H9 (cell line): ENCODE results near the gene H6PD. TPM values are rescaled to one million over a fixed set of nuclear protein-coding genes. Genes with fewer than 3 reads are reported as not detected.

Experiments used
- DNase-seq: peaks from one replicate; pipeline ENCODE4 v3.0.0-alpha.2; 2017
- H2AFZ ChIP-seq: one replicate; pipeline ENCODE4 v1.6.1; 2013; ENCODE audit warnings: mild to moderate bottlenecking, low read length, control low read depth, moderate library complexity
- H2AK5ac ChIP-seq: 2 replicates; pipeline ENCODE4 v1.6.1; 2013; ENCODE audit warnings: low read length, control low read depth, mixed read lengths; ENCODE audit not compliant: insufficient read length
- H2BK120ac ChIP-seq: one replicate; pipeline ENCODE4 v1.6.1; 2013; ENCODE audit warnings: low read depth, mild to moderate bottlenecking, low read length, control low read depth, inconsistent platforms; ENCODE audit not compliant: poor library complexity, severe bottlenecking
- H2BK12ac ChIP-seq: 2 replicates; pipeline ENCODE4 v1.6.1; 2013; ENCODE audit warnings: low read length, control low read depth, mixed read lengths, low read depth; ENCODE audit not compliant: insufficient read length
- H2BK15ac ChIP-seq: 2 replicates; pipeline ENCODE4 v1.6.1; 2013; ENCODE audit warnings: low read depth, low read length, control low read depth
- H2BK20ac ChIP-seq: one replicate; pipeline ENCODE4 v1.6.1; 2013; ENCODE audit warnings: low read depth, mild to moderate bottlenecking, low read length, control low read depth, inconsistent platforms; ENCODE audit not compliant: poor library complexity, severe bottlenecking
- H2BK5ac ChIP-seq: 2 replicates; pipeline ENCODE4 v1.6.1; 2013; ENCODE audit warnings: low read length, control low read depth, mixed read lengths; ENCODE audit not compliant: insufficient read length
- H3K14ac ChIP-seq: 2 replicates; pipeline ENCODE4 v1.6.1; 2013; ENCODE audit warnings: low read length, control low read depth; ENCODE audit not compliant: insufficient read depth
- H3K18ac ChIP-seq: 2 replicates; pipeline ENCODE4 v1.6.1; 2013; ENCODE audit warnings: low read depth, mild to moderate bottlenecking, mixed read lengths, low read length, control low read depth; ENCODE audit not compliant: insufficient read length
- H3K23ac ChIP-seq: 2 replicates; pipeline ENCODE4 v1.6.1; 2013; ENCODE audit warnings: low read length, control low read depth, mixed read lengths, low read depth; ENCODE audit not compliant: insufficient read length
- H3K23me2 ChIP-seq: 2 replicates; pipeline ENCODE4 v1.6.1; 2013; ENCODE audit warnings: low read depth, mild to moderate bottlenecking, mixed read lengths, low read length, control low read depth; ENCODE audit not compliant: insufficient read length, poor library complexity, severe bottlenecking
- H3K27ac ChIP-seq: 2 replicates; pipeline ENCODE4 v1.5.1; 2013; ENCODE audit warnings: low read length, control low read depth, mixed read lengths, low read depth; ENCODE audit not compliant: insufficient read length
- H3K27me3 ChIP-seq: 2 replicates; pipeline ENCODE4 v1.6.1; 2013; ENCODE audit warnings: low read length, control low read depth, inconsistent platforms; ENCODE audit not compliant: insufficient read depth
- H3K4ac ChIP-seq: 2 replicates; pipeline ENCODE4 v1.6.1; 2013; ENCODE audit warnings: low read depth, mild to moderate bottlenecking, control low read depth, inconsistent platforms, low read length, moderate library complexity
- H3K4me1 ChIP-seq: 2 replicates; pipeline ENCODE4 v1.6.1; 2013; ENCODE audit warnings: low read length, control low read depth, inconsistent platforms; ENCODE audit not compliant: insufficient read depth
- H3K4me2 ChIP-seq: 2 replicates; pipeline ENCODE4 v1.6.1; 2013; ENCODE audit warnings: low read length, control low read depth, mixed read lengths; ENCODE audit not compliant: insufficient read length, insufficient read depth
- H3K56ac ChIP-seq: 2 replicates; pipeline ENCODE4 v1.6.1; 2013; ENCODE audit warnings: low read depth, mild to moderate bottlenecking, mixed read lengths, low read length, control low read depth; ENCODE audit not compliant: insufficient read length
- H3K79me1 ChIP-seq: 2 replicates; pipeline ENCODE4 v1.6.1; 2013; ENCODE audit warnings: low read depth, mild to moderate bottlenecking, moderate library complexity, low read length, control low read depth, inconsistent platforms; ENCODE audit not compliant: insufficient read depth, poor library complexity, severe bottlenecking
- H3K79me2 ChIP-seq: 2 replicates; pipeline ENCODE4 v1.6.1; 2013; ENCODE audit warnings: low read length, control low read depth, inconsistent platforms; ENCODE audit not compliant: insufficient read depth
- H3K9ac ChIP-seq: 2 replicates; pipeline ENCODE4 v1.6.1; 2013; ENCODE audit warnings: low read length, control low read depth, mixed read lengths; ENCODE audit not compliant: insufficient read length; ENCODE audit errors: extremely low read depth
- H3K9me3 ChIP-seq: one replicate; pipeline ENCODE4 v1.6.1; 2013; ENCODE audit warnings: low read depth, low read length, inconsistent platforms; ENCODE audit not compliant: control insufficient read depth
- H3T11ph ChIP-seq: one replicate; pipeline ENCODE4 v1.6.1; 2013; ENCODE audit warnings: mild to moderate bottlenecking, low read length, control low read depth, inconsistent platforms
- H4K20me1 ChIP-seq: one replicate; pipeline ENCODE4 v1.6.1; 2013; ENCODE audit not compliant: control insufficient read depth, insufficient read length, insufficient read depth
- H4K5ac ChIP-seq: 2 replicates; pipeline ENCODE4 v1.6.1; 2013; ENCODE audit warnings: low read depth, mild to moderate bottlenecking, mixed read lengths, low read length, control low read depth; ENCODE audit not compliant: insufficient read length
- H4K8ac ChIP-seq: replicated peaks from 2 replicates; pipeline ENCODE4 v1.6.1; 2013; ENCODE audit warnings: low read length, control low read depth, mixed read lengths, low read depth; ENCODE audit not compliant: insufficient read length
- H4K91ac ChIP-seq: 2 replicates; pipeline ENCODE4 v1.6.1; 2013; ENCODE audit warnings: low read depth, mild to moderate bottlenecking, moderate library complexity, mixed read lengths, low read length, control low read depth; ENCODE audit not compliant: insufficient read length
- H3K27ac Mint-ChIP-seq, 3 experiments: 2 replicates in 2 of 3; 3 replicates in 1 of 3; pipeline ENCODE4 v1.8.0; 2020 to 2021; ENCODE audit warnings: mixed read lengths in 3 of 3, mild to moderate bottlenecking in 1 of 3, moderate library complexity in 1 of 3
- H3K27me3 Mint-ChIP-seq: 2 replicates; pipeline ENCODE4 v1.8.0; 2021; ENCODE audit warnings: low read depth, mild to moderate bottlenecking, moderate library complexity, mixed read lengths
- H3K36me3 Mint-ChIP-seq, 3 experiments: 2 replicates in 2 of 3; 3 replicates in 1 of 3; pipeline ENCODE4 v1.8.0; 2020 to 2021; ENCODE audit warnings: low read depth in 3 of 3, mixed read lengths in 3 of 3; ENCODE audit not compliant: insufficient read depth in 1 of 3
- H3K4me1 Mint-ChIP-seq, 2 experiments: 2 replicates each; pipeline ENCODE4 v1.8.0; 2020; ENCODE audit warnings: mixed read lengths in 2 of 2
- H3K4me3 Mint-ChIP-seq, 2 experiments: 2 replicates in 1 of 2; 3 replicates in 1 of 2; pipeline ENCODE4 v1.8.0; 2020 to 2021; ENCODE audit warnings: mild to moderate bottlenecking in 2 of 2, mixed read lengths in 2 of 2, moderate library complexity in 1 of 2
- H3K9me3 Mint-ChIP-seq, 2 experiments: 2 replicates in 1 of 2; 3 replicates in 1 of 2; pipeline ENCODE4 v1.8.0; 2020; ENCODE audit warnings: mild to moderate bottlenecking in 2 of 2, mixed read lengths in 2 of 2, moderate library complexity in 1 of 2
- CTCF ChIP-seq: fragments of 200-600 bp; sonication (generic); conservative IDR thresholded peaks from 3 replicates; pipeline ENCODE4 v1.8.0; 2021; ENCODE audit warnings: antibody characterized with exemption, mild to moderate bottlenecking
- WGBS: extraction: QIAGEN DNeasy Blood & Tissue Kit; methylation state at CpG from one replicate; pipeline ENCODE4 v1.1.7; 2013; ENCODE audit warnings: missing lambda C conversion rate, low lambda C conversion rate, mixed read lengths; ENCODE audit not compliant: insufficient read length; ENCODE audit errors: extremely low coverage; 5-methylcytosine and 5-hydroxymethylcytosine counted together
- total RNA-seq: library from RNA; stranded (reverse); gene quantifications from 2 replicates; pipeline ENCODE4 v1.2.1, GENCODE V29; 2021

H6PD gene
- total RNA-seq, 1 experiment from 2014 or later: 7.9 TPM

- H2BK120ac ChIP-seq: no peak overlapping the region
- H3K23me2 ChIP-seq: no peaks in the 10 kb centered on the region
- peaks cover 3% of the 10 kb centered on the region; the same call in 1 of the 2 replicates for H3K4me1 ChIP-seq
- no peak overlapping the region for H4K8ac ChIP-seq
- H3K18ac ChIP-seq: no peak overlapping the region
- H2AK5ac ChIP-seq: no peak overlapping the region
- no peak overlapping the region for H3K23ac ChIP-seq
- no peak overlapping the region for H4K91ac ChIP-seq
- no peaks in the 10 kb centered on the region for H3K36me3 Mint-ChIP-seq
- H3K79me2 ChIP-seq: no peaks in the 10 kb centered on the region
- no peak overlapping the region for H3K56ac ChIP-seq
- no peaks in the 10 kb centered on the region for H3K27me3 ChIP-seq
- no peak overlapping the region for H3K4me2 ChIP-seq
- no peak overlapping the region for H2BK5ac ChIP-seq
- no peak overlapping the region for H3K9ac ChIP-seq
- no CpG with 5 or more reads among the region's 6 CpGs for WGBS
- no peak overlapping the region for H2BK20ac ChIP-seq
- no peaks in the 10 kb centered on the region for H3K9me3 ChIP-seq
- H2AFZ ChIP-seq: no peak overlapping the region
- no peak overlapping the region for H3K4ac ChIP-seq
- H3K27me3 Mint-ChIP-seq: peaks cover 18% of the 10 kb centered on the region
- no peaks in the 10 kb centered on the region for H4K20me1 ChIP-seq
- no peak for TF ChIP-seq CTCF
- H2BK15ac ChIP-seq: no peak overlapping the region
- H3K4me3 Mint-ChIP-seq: no peak overlapping the region
- no peak overlapping the region for H2BK12ac ChIP-seq
- no peaks in the 10 kb centered on the region for H3K79me1 ChIP-seq
- H3K27ac Mint-ChIP-seq: no peak overlapping the region
- H3K14ac ChIP-seq: no peak overlapping the region
- no peak overlapping the region for H3T11ph ChIP-seq
- DNase-seq: no peak
- H3K4me1 Mint-ChIP-seq: peaks cover 16 to 24% of the 10 kb centered on the region in 2 experiments
- H3K27ac ChIP-seq: no peak overlapping the region
- no peak overlapping the region for H4K5ac ChIP-seq
- peaks cover 3 to 5% of the 10 kb centered on the region in 2 experiments; a peak in 3 of 5 replicates for H3K9me3 Mint-ChIP-seq
Measured at GRCh38 chr1:9229549-9229948, 5.0 kb upstream of the H6PD start.
